Muscle of back (tissue), 13 donors: ENCODE measurements around the gene ZNF630. TPM values are rescaled to one million over a fixed set of nuclear protein-coding genes. Genes with fewer than 3 reads are reported as not detected.
A peak's percentile ranks its signal among the peaks of the same experiment; 100 is the strongest.
"Not testable (repeated sequence)": the region's sequence is repeated elsewhere in the genome, so short reads cannot be mapped to it uniquely, and the experiment has no call there.

Experiments
- DNase-seq, 3 donors: peaks; one replicate each; pipeline versions ENCODE4 v3.0.0 to v3.0.0-alpha.2; 2013
- long read RNA-seq, 9 donors: transcript quantifications; one replicate each; lab custom pipeline, GENCODE V29; 2026
- polyA plus RNA-seq, 10 donors: library from polyadenylated mRNA; unstranded; fragments of 120-200 nt; gene quantifications; one replicate each; pipeline ENCODE4 v1.2.1, GENCODE V29; 2013; ENCODE audit not compliant: insufficient read length in 10 of 10

The ZNF630 gene
- polyA plus RNA-seq = 1 to 10 TPM in 9 of 10 donors, under 1 TPM in 1; 0.88 to 3.7 (median 2.1) TPM
- long read RNA-seq, donor 1, partial matches to known transcripts = 0 of 1 reads
- long read RNA-seq, donor 1, other reads (novel, unspliced or antisense) = 0 of 1 reads
- long read RNA-seq, donor 2 = 0 reads
- long read RNA-seq, donor 3 = 0 reads
- long read RNA-seq, donor 4 = 0 reads
- long read RNA-seq, donor 5 = 0 reads
- long read RNA-seq, donor 6 = 0 reads
- long read RNA-seq, donor 7 = 0 reads
- long read RNA-seq, donor 8, partial matches to known transcripts = 0 of 1 reads
- long read RNA-seq, donor 8, other reads (novel, unspliced or antisense) = 0 of 1 reads
- long read RNA-seq, donor 9 = 0 reads

- peak; percentile 29 to 91 (median 40) for DNase-seq
Observed at GRCh38 chrX:48071064-48071985, at the start of gene ZNF630. Gene ZNF630 (minus strand): TSS chrX:48071640. CDS start chrX:48066886, 4,754 bp downstream.

- DNase-seq = no peak
Observed at GRCh38 chrX:48107717-48108116, 36.3 kb upstream of the ZNF630 start.

- DNase-seq = no peak
Observed at GRCh38 chrX:48102874-48103374, 31.5 kb upstream of the ZNF630 start.

- no peak for DNase-seq
Observed at GRCh38 chrX:48101443-48101842, 30.0 kb upstream of the ZNF630 start.

DNA sequence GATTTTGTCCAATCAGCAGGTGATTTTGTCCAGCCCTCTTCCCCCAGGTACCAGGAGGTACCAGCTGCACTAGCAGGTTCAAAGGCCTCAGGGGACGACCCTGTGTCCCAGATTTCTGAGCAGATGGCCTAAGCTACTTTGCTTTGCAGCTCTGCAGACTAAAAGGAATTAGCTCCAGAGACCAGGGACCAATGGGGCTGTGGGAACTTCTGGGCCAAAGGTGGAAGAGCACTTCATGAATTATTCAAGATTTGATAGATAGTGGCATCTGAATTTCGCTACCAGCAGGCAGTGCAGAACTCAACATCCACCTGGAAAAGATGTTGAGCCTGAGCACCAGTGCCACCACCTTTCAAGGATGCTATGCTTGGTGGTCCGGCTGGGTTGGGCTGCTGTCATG is 21.1 kb upstream of the ZNF630 start:
- DNase-seq = not testable (repeated sequence)

DNA sequence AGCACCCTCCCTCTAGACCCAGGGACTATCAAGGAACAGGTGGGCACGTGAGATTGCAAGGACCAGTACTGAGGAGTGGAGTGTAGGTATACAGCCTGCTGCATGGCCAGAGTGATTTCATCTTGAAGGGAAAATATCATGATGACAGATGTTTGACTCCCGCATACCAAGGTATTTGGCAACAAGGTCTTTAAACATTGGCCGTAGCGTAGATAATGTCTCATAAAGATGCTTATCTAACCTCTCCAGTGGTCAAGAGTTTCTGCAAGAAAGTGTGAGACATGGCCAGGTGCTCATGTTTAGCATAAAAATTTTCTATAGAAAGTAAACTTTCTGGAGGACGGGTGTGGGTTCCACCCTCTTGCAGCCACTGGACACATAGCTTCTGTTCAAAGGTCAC is 18.7 kb upstream of the ZNF630 start:
- no peak for DNase-seq

DNA sequence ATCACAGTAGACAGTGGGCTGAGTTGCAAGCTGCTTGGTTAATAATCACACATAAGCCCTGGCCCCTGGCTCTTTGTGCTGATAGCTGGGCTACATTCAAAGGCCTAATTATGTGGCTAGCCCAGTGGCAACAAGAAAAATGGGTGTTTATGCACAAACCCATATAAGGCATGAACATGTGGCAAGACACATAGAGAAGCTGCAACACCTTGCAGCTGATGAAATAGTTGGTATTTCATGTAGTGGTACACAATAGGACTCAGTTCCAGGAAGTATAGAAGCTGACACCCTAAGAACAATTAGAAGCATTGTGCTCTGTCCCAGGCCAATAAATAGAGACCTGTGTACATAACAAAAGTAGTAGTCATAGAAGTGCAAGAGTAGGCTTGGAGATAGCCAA is 14.6 kb upstream of the ZNF630 start:
- no peak for DNase-seq

DNA sequence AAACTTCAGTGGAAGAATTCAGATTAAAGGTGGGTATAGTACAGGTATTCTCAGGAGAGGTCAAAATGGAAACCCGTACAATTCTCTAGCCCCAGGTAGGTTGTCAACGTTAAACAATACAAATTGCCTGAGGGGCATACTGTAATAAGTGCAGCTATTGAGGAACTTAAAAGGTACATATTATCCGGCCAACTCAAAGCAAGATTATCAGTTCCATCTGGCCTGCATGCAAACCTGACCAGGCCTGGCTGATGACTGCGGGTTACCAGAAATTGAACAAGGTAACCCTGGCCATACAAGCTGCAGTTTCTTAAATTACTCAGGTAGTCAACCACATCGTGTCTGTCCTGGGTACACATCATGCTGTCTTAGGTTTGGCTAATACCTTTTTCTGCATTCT is 12.3 kb upstream of the ZNF630 start:
- DNase-seq = no peak

DNA sequence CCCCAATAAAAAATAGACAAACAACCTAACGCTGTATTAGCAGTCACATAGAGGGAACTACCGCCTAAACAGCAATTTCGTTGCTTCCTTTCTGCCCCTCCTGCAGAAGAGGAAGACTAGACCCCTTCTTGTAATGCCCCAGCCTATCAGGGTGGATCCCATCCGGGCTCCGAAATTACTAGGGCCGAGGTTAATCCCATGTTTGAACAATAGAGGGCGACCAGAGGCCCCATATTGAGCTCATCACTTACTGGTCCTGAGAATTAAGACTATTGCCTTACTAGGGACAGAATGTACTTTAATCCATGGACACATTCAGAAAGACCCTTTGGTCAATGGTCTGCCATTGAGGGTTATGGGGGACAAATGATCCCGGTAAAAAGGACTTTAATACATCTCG is 11.8 kb upstream of the ZNF630 start:
- DNase-seq = peak; percentile 3 to 60 (median 20)

DNA sequence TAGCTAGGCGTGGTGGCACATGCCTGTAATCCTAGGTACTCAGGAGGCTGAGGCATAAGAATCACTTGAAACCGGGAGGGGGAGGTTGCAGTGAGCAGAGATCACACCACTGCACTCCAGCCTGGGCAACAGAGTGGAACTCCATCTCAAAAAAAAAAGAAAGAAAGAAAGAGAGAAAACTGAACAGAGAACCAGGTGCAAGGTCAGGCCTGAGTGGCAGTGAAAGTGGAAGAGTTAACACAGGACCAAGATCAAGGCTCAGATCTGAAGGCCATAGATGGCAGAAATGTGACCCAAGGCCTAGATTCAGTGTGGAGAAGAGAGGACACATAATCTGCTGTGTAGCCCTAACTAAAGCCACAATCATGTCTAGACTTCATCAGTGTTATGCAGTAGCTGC is 4.9 kb upstream of the ZNF630 start:
- no peak for DNase-seq

GRCh38 chrX:48071986-48072605 is 656 bp upstream of the ZNF630 start:
- no peak for DNase-seq

- DNase-seq = no peak
Observed at GRCh38 chrX:48068096-48068887, 3.1 kb downstream of the ZNF630 start.

DNA sequence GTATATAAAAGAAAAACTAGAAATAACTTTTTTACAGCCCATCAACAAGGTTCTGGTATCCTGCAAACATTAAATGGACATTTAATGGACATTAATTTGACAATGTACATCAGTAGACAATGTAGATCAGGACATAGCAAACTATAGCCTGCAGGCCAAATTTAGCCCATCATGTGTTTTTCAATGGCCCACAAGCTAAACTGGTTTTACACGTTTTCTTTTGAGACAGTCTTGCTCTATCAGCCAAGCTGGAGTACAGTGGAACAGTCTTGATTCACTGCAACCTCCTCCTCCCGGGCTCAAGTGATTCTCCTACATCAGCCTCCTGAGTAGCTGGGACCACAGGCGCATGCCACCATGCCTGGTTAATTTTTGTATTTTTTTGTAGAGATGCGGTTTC is 7.2 kb downstream of the ZNF630 start:
- no peak for DNase-seq

GRCh38 chrX:48059296-48059639 is 12.2 kb downstream of the ZNF630 start:
- no peak for DNase-seq

DNA sequence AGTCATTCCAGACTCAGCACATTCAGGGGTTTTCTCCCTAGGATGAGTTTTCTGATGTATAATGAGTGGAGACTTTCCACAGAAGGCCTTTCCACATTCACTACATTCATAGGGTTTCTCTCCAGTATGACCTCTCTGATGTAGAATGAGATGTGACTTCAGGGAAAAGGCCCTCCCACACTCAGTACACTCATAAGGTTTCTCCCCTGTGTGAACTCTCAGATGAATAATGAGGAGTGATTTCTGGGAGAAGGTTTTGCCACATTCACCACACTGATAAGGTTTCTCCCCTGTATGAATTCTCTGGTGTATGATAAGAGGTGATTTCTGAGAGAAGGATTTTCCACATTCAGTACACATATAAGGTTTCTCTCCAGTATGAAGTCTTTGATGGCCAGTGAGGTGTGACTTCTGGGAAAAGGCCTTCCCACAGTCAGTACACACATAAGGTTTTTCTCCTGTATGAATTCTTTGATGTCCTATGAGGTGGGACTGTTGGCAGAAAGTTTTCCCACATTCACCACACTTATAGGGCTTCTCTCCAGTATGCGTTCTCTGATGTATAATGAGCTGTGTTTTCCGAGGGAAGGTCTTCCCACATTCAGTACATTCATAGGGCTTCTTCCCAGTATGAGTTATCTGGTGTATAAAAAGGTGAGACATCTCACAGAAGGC is 12.7 kb downstream of the ZNF630 start:
- DNase-seq = no peak

GRCh38 chrX:48046846-48047245 is 24.6 kb downstream of the ZNF630 start:
- DNase-seq = no peak

GRCh38 chrX:48045410-48046311 is 25.8 kb downstream of the ZNF630 start:
- DNase-seq = peak in 2 of 3 donors; percentile 28 to 59

DNA sequence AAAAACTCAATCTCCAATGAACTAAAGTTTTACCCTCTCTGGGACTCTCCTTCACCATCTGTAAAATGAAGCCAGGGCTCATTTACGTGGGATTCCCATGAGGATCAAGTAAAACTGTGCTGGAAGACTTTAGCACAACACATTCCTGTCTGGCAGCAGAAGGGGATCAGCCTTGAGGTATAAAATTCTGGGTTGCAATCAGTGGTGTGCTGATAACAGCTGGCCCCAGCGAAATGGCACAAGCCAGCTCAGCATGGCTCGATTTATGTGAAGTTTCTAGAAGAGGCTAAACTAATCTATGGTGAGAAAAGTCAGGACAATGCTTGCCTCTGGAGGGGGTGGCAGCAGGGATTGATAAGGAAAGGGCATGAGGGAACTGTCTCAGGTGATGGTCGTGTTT is 28.4 kb downstream of the ZNF630 start:
- DNase-seq = no peak

DNA sequence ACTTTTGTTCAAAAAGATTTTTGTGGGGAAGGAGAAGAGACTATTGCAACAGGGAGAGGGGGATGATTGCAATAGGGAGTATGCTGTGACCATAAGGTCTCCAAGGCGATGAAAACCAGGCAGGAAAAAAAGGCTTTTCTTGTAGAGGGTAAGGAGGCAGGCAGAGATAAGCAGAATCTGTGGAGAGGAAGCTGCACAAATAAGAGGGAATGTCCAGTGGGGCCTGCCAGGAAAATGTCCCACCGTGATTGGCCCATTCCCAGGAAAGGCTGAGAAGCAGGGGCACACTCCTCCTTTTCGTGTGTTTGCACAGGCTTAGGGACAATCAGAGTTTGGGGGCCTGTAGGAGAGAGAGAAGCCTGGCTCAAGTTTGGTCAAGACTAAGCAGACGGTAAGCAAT is 35.5 kb downstream of the ZNF630 start:
- DNase-seq = no peak
